Measurements from ENCODE around the gene HMG20A. TPM values are rescaled to one million over a fixed set of nuclear protein-coding genes. Genes with fewer than 3 reads are reported as not detected.
A peak's percentile ranks its signal among the peaks of the same experiment; 100 is the strongest.

The HMG20A gene
- total and polyA plus RNA-seq, 10 donors: 17.9 to 107 (median 77.2) TPM

- WGBS, 5 donors: 50 to 60% (median 53%) methylated on average over 4 of the region's 4 CpGs
- no peak for DNase-seq
- TF ChIP-seq POLR2A (IDR thresholded peaks at IDR 0.05) (no peak), POLR2AphosphoS5 (IDR thresholded peaks at IDR 0.05) (no peak), CTCF (IDR thresholded peaks at IDR 0.05 in 8 of 11, conservative IDR thresholded peaks at IDR 0.05 in 3 of 11) (no peak)
Measured at GRCh38 chr15:77446840-77447390, 26.2 kb downstream of the HMG20A start.

GRCh38 chr15:77454265-77454664 is 33.6 kb downstream of the HMG20A start:
- TF ChIP-seq POLR2A (IDR thresholded peaks at IDR 0.05): no peak
- TF ChIP-seq POLR2AphosphoS5 (IDR thresholded peaks at IDR 0.05): no peak
- no peak for TF ChIP-seq CTCF (IDR thresholded peaks at IDR 0.05 in 8 of 11, conservative IDR thresholded peaks at IDR 0.05 in 3 of 11)
- no peak for DNase-seq
- H3K4me1 ChIP-seq: peaks cover 8 to 46% (median 38%) of the 10 kb centered on the region in 6 donors
- no peaks in the 10 kb centered on the region for H3K27me3 ChIP-seq (replicated peaks in 1 of 7)
- H3K36me3 ChIP-seq: peaks cover 0 to 35% (median 10%) of the 10 kb centered on the region in 6 donors
- intact Hi-C loops (cut with DNase I; ENCODE audit: low total_unique reads): no loop called here
- no peaks in the 10 kb centered on the region for H3K9me3 ChIP-seq
- H3K27ac ChIP-seq: no peak overlapping the region
- 89 to 100% (median 96%) methylated on average over 1 of the region's 1 CpG for WGBS, 5 donors
- H3K4me3 ChIP-seq: no peak overlapping the region

More at GRCh38 chr15:77446840-77447390, 26.2 kb downstream of the HMG20A start:
- intact Hi-C loops (cut with DNase I; ENCODE audit: low total_unique reads): no loop called here
- Histone ChIP-seq H3K27ac (no peak overlapping the region), H3K9me3 (no peaks in the 10 kb centered on the region), H3K36me3 (peaks cover 0 to 40% (median 0%) of the 10 kb centered on the region in 6 donors), H3K4me1 (peaks cover 0 to 52% (median 30%) of the 10 kb centered on the region in 6 donors), H3K27me3 (replicated peaks in 1 of 7) (no peaks in the 10 kb centered on the region), H3K4me3 (no peak overlapping the region)

GRCh38 chr15:77454951-77455350 is 34.3 kb downstream of the HMG20A start:
- TF ChIP-seq POLR2A (IDR thresholded peaks at IDR 0.05): no peak
- no peak for TF ChIP-seq POLR2AphosphoS5 (IDR thresholded peaks at IDR 0.05)
- TF ChIP-seq CTCF (IDR thresholded peaks at IDR 0.05 in 8 of 11, conservative IDR thresholded peaks at IDR 0.05 in 3 of 11): no peak
- intact Hi-C loops (cut with DNase I; ENCODE audit: low total_unique reads): no loop called here
- Histone ChIP-seq H3K27me3 (replicated peaks in 1 of 7) (no peaks in the 10 kb centered on the region), H3K27ac (peak overlapping the region in 3 of 8 donors; percentile 39 to 53 (median 43)), H3K4me1 (peaks cover 8 to 46% (median 38%) of the 10 kb centered on the region in 6 donors), H3K4me3 (no peak overlapping the region), H3K9me3 (no peaks in the 10 kb centered on the region), H3K36me3 (peaks cover 0 to 35% (median 14%) of the 10 kb centered on the region in 6 donors)
- no peak for DNase-seq

GRCh38 chr15:77455696-77456321 is 35.1 kb downstream of the HMG20A start:
- Histone ChIP-seq H3K27me3 (replicated peaks in 1 of 7) (no peaks in the 10 kb centered on the region), H3K9me3 (no peaks in the 10 kb centered on the region), H3K4me3 (no peak overlapping the region), H3K27ac (peak overlapping the region in 6 of 8 donors; percentile 11 to 53 (median 41)), H3K36me3 (peaks cover 0 to 35% (median 14%) of the 10 kb centered on the region in 6 donors), H3K4me1 (peaks cover 8 to 46% (median 38%) of the 10 kb centered on the region in 6 donors)
- WGBS, 5 donors: 50 to 72% (median 70%) methylated on average over 3 of the region's 3 CpGs
- DNase-seq: no peak
- TF ChIP-seq POLR2A (IDR thresholded peaks at IDR 0.05): no peak
- no peak for TF ChIP-seq CTCF (IDR thresholded peaks at IDR 0.05 in 8 of 11, conservative IDR thresholded peaks at IDR 0.05 in 3 of 11)
- TF ChIP-seq POLR2AphosphoS5 (IDR thresholded peaks at IDR 0.05): no peak
- intact Hi-C loops (cut with DNase I; ENCODE audit: low total_unique reads): no loop called here
